HFFc6 (cell line): ENCODE measurements around the gene DHX9. TPM values are rescaled to one million over a fixed set of nuclear protein-coding genes. Genes with fewer than 3 reads are reported as not detected.

Source experiments
- DNase-seq: peaks from one replicate; pipeline ENCODE4 v3.0.0-alpha.2; 2018
- H3K27ac Mint-ChIP-seq: 2 replicates; pipeline ENCODE4 v1.8.0; 2020; ENCODE audit warnings: mild to moderate bottlenecking, mixed read lengths
- H3K27me3 Mint-ChIP-seq: 2 replicates; pipeline ENCODE4 v1.8.0; 2021; ENCODE audit warnings: mild to moderate bottlenecking, moderate library complexity, mixed read lengths; ENCODE audit not compliant: insufficient read depth
- H3K36me3 Mint-ChIP-seq: 2 replicates; pipeline ENCODE4 v1.8.0; 2021; ENCODE audit warnings: low read depth, mixed read lengths
- H3K4me1 Mint-ChIP-seq: 2 replicates; pipeline ENCODE4 v1.8.0; 2020; ENCODE audit warnings: low read depth, mixed read lengths
- H3K4me3 Mint-ChIP-seq: 2 replicates; pipeline ENCODE4 v1.8.0; 2020; ENCODE audit warnings: mild to moderate bottlenecking, moderate library complexity, mixed read lengths
- H3K9me3 Mint-ChIP-seq: 2 replicates; pipeline ENCODE4 v1.8.0; 2020; ENCODE audit warnings: mild to moderate bottlenecking, mixed read lengths
- total RNA-seq, 6 experiments: library from RNA; stranded (reverse); fragmentation: NEBNext Ultra II Directional; extraction: Animal tissue kit (Norgen Biotek cat#: 25700); gene quantifications; 2 replicates in 1 of 6; 3 replicates in 5 of 6; pipeline ENCODE4 v1.2.3, GENCODE V29; 2021
- TF ChIP-seq, protein P1 (sequence below): fragments of 200-600 bp; sonication (generic); IDR thresholded peaks from 2 replicates; pipeline ENCODE4 v1.5.0; 2021; ENCODE audit warnings: antibody characterized with exemption, mild to moderate bottlenecking

The DHX9 gene
- total RNA-seq, 6 experiments from 2014 or later, result 141 to 176 (median 170) TPM

- DNase-seq, result no peak
- Mint-ChIP-seq H3K4me3 (no peak overlapping the region), H3K27ac (peak overlapping the region; percentile 11; the same call in 1 of the 2 replicates), H3K4me1 (peaks cover 18% of the 10 kb centered on the region), H3K9me3 (no peaks in the 10 kb centered on the region), H3K27me3 (no peaks in the 10 kb centered on the region), H3K36me3 (peaks cover 73% of the 10 kb centered on the region)
- TF ChIP-seq, protein P1, sequence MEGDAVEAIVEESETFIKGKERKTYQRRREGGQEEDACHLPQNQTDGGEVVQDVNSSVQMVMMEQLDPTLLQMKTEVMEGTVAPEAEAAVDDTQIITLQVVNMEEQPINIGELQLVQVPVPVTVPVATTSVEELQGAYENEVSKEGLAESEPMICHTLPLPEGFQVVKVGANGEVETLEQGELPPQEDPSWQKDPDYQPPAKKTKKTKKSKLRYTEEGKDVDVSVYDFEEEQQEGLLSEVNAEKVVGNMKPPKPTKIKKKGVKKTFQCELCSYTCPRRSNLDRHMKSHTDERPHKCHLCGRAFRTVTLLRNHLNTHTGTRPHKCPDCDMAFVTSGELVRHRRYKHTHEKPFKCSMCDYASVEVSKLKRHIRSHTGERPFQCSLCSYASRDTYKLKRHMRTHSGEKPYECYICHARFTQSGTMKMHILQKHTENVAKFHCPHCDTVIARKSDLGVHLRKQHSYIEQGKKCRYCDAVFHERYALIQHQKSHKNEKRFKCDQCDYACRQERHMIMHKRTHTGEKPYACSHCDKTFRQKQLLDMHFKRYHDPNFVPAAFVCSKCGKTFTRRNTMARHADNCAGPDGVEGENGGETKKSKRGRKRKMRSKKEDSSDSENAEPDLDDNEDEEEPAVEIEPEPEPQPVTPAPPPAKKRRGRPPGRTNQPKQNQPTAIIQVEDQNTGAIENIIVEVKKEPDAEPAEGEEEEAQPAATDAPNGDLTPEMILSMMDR, result no peak
These were observed 23.7 kb downstream of the DHX9 start for GRCh38 chr1:182862827-182863226.

DNA sequence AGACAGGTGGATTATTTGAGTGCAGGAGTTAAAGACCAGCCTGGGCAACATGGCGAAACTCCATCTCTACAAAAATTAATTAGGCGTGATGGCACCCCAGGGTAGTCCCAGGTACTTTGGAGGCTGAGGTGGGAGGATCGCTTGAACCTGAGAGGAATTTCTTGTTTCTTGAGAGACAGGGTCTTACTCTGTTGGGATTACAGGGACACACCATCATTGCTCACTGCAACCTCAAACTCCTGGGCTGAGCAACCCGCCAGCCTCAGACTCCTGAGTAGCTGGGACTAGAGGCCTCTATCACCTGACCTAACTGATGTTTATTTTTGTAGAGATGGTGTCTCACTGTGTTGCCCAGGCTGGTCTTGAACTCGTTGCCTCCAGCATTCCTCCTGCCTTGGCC, 24.8 kb downstream of the DHX9 start:
- Mint-ChIP-seq H3K27ac (no peak overlapping the region), H3K36me3 (peaks cover 65% of the 10 kb centered on the region), H3K4me1 (peaks cover 18% of the 10 kb centered on the region), H3K4me3 (no peak overlapping the region), H3K27me3 (no peaks in the 10 kb centered on the region), H3K9me3 (no peaks in the 10 kb centered on the region)
- TF ChIP-seq, protein P1, result no peak
- no peak for DNase-seq

DNA sequence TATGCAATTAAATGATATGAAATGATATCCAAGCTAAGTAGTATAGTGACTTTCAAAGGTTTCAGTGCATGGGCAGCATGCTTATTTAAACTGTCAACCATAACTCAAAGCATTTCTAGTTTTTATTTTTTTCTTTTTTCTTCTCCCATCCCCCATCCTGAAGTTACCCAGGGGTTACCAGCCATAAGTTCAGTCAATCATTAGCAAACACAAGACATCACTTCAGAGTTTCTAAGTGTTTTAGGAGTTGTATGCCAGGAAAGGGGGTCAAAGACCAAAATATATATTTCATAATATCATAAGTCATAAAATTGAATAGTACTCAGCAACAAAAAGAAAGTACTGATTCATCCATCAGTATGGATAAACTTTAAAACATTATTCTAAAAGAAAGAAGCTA, 28.7 kb downstream of the DHX9 start:
- H3K4me3 Mint-ChIP-seq, result no peak overlapping the region
- H3K36me3 Mint-ChIP-seq, result peaks cover 61% of the 10 kb centered on the region

GRCh38 chr1:182869241-182869666, 30.1 kb downstream of the DHX9 start:
- DNase-seq, result peak; percentile 36
- TF ChIP-seq, protein P1, result no peak
- no peaks in the 10 kb centered on the region for H3K4me1 Mint-ChIP-seq
- H3K36me3 Mint-ChIP-seq, result peaks cover 69% of the 10 kb centered on the region
- peak overlapping the region; percentile 75 for H3K27ac Mint-ChIP-seq
- H3K4me3 Mint-ChIP-seq, result no peak overlapping the region
- no peaks in the 10 kb centered on the region for H3K27me3 Mint-ChIP-seq
- no peaks in the 10 kb centered on the region for H3K9me3 Mint-ChIP-seq

More for the DNA sequence above, 28.7 kb downstream of the DHX9 start:
- no peak for DNase-seq
- TF ChIP-seq, protein P1, result no peak
- Mint-ChIP-seq H3K9me3 (no peaks in the 10 kb centered on the region), H3K27ac (no peak overlapping the region), H3K4me1 (no peaks in the 10 kb centered on the region), H3K27me3 (no peaks in the 10 kb centered on the region)

- TF ChIP-seq, protein P1, result no peak
- Mint-ChIP-seq H3K9me3 (no peaks in the 10 kb centered on the region), H3K27me3 (no peaks in the 10 kb centered on the region), H3K4me1 (no peaks in the 10 kb centered on the region), H3K27ac (no peak overlapping the region), H3K36me3 (peaks cover 61% of the 10 kb centered on the region), H3K4me3 (no peak overlapping the region)
- no peak for DNase-seq
These were observed 33.7 kb downstream of the DHX9 start for GRCh38 chr1:182872881-182873280.

DNA sequence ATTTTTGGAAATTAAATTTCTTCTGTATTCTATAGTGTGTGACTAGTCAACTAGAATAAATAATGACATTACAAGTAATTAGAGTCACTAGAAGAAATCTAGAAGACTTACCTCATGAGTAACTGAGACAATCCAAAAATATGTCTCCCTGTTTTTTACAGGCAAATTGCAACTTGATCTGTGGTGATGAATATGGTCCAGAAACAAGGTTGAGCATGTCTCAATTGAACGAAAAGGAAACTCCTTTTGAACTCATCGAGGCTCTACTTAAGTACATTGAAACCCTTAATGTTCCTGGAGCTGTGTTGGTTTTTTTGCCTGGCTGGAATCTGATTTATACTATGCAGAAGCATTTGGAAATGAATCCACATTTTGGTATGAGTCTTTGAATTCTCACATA, 36.7 kb downstream of the DHX9 start:
- Mint-ChIP-seq H3K27me3 (no peaks in the 10 kb centered on the region), H3K4me3 (no peak overlapping the region), H3K4me1 (no peaks in the 10 kb centered on the region), H3K9me3 (no peaks in the 10 kb centered on the region), H3K36me3 (peaks cover 74% of the 10 kb centered on the region), H3K27ac (no peak overlapping the region)
- TF ChIP-seq, protein P1, result no peak
- DNase-seq, result no peak
